Neural cell (in vitro differentiated cells): ENCODE results near the gene FHIT.

ENCODE experiments used
- CTCF ChIP-seq: fragments of 450-650 bp; IDR thresholded peaks from 2 replicates; pipeline ENCODE4 v1.5.1; 2014; ENCODE audit warnings: antibody characterized with exemption, mild to moderate bottlenecking, moderate library complexity; ENCODE audit not compliant: poor library complexity, severe bottlenecking
- EP300 ChIP-seq: fragments of 450-650 bp; conservative IDR thresholded peaks from 2 replicates; pipeline ENCODE4 v1.6.1; 2014; ENCODE audit warnings: antibody characterized with exemption, mild to moderate bottlenecking, moderate library complexity; ENCODE audit not compliant: poor library complexity, severe bottlenecking
- EZH2 ChIP-seq: fragments of 200-600, 300-800 bp; shearing (Covaris generic), sonication (generic); IDR thresholded peaks from 2 replicates; pipeline ENCODE4 v1.6.1; 2014; ENCODE audit warnings: antibody characterized with exemption, low read length, borderline replicate concordance, mild to moderate bottlenecking; ENCODE audit not compliant: insufficient read depth, poor library complexity, severe bottlenecking
- MXI1 ChIP-seq: fragments of 450-650 bp; conservative IDR thresholded peaks from 2 replicates; pipeline ENCODE4 v1.6.1; 2014; ENCODE audit warnings: antibody characterized with exemption, mild to moderate bottlenecking; ENCODE audit not compliant: poor library complexity, severe bottlenecking
- POLR2AphosphoS5 ChIP-seq: IDR thresholded peaks from 2 replicates; pipeline ENCODE4 v1.6.1; 2012
- RAD21 ChIP-seq: fragments of 450-650 bp; conservative IDR thresholded peaks from 2 replicates; pipeline ENCODE4 v1.6.1; 2014; ENCODE audit warnings: antibody characterized with exemption, mild to moderate bottlenecking, moderate library complexity
- REST ChIP-seq: IDR thresholded peaks from 2 replicates; pipeline ENCODE4 v1.6.1; 2012; ENCODE audit warnings: borderline replicate concordance
- SMC3 ChIP-seq: fragments of 450-650 bp; conservative IDR thresholded peaks from 2 replicates; pipeline ENCODE4 v1.6.1; 2014; ENCODE audit warnings: antibody characterized with exemption, mild to moderate bottlenecking, moderate library complexity; ENCODE audit not compliant: poor library complexity

- no peak for TF ChIP-seq RAD21
- TF ChIP-seq EZH2: no peak
- no peak for TF ChIP-seq CTCF
- TF ChIP-seq REST: no peak
- no peak for TF ChIP-seq POLR2AphosphoS5
- no peak for TF ChIP-seq MXI1
- TF ChIP-seq EP300: no peak
- TF ChIP-seq SMC3: no peak
Observed at GRCh38 chr3:59774000-59774399, 1477.3 kb downstream of the FHIT start.
